H1 (cell line): ENCODE results near the gene KIT. TPM values are rescaled to one million over a fixed set of nuclear protein-coding genes. Genes with fewer than 3 reads are reported as not detected.

ENCODE experiments used
- CTCF ChIA-PET: fragments of 300-600 bp; sonication (Branson Sonifier 250); formaldehyde crosslinking; loops from one replicate; lab custom pipeline; 2021; ENCODE audit not compliant: partially characterized antibody; lab: Charles Lee
- POLR2A ChIA-PET: fragments of 300-600 bp; sonication (Branson Sonifier 250); formaldehyde crosslinking; loops from one replicate; lab custom pipeline; 2021; ENCODE audit warnings: inconsistent platforms; ENCODE audit not compliant: partially characterized antibody; lab: Charles Lee
- DNase-seq, 2 experiments: peaks; one replicate each; pipeline versions ENCODE4 v3.0.0 to v3.0.0-alpha.2; 2010 to 2022; ENCODE audit warnings: low spot score in 2 of 2, low read depth in 1 of 2, mixed read lengths in 1 of 2
- FAIRE-seq: peaks from 2 replicates; lab custom pipeline; 2011; peaks lifted over from hg19 to GRCh38; lab: Jason Lieb, UNC
- H2AFZ ChIP-seq: 2 replicates; pipeline ENCODE4 v1.8.1; 2012; ENCODE audit warnings: low read length, inconsistent platforms
- H2AK5ac ChIP-seq: 2 replicates; pipeline ENCODE4 v1.6.1; 2013; ENCODE audit warnings: low read depth, low read length
- H2BK120ac ChIP-seq: replicated peaks from 2 replicates; pipeline ENCODE3; 2013; ENCODE audit warnings: low read depth, low read length, inconsistent platforms
- H2BK12ac ChIP-seq: 2 replicates; pipeline ENCODE4 v1.6.1; 2013; ENCODE audit warnings: low read depth, low read length
- H2BK15ac ChIP-seq: 2 replicates; pipeline ENCODE4 v1.6.1; 2013; ENCODE audit warnings: low read length
- H2BK20ac ChIP-seq: 2 replicates; pipeline ENCODE4 v1.6.1; 2013; ENCODE audit warnings: low read length
- H2BK5ac ChIP-seq: 2 replicates; pipeline ENCODE4 v1.6.1; 2013; ENCODE audit warnings: low read depth, low read length
- H3K14ac ChIP-seq: 2 replicates; pipeline ENCODE4 v1.6.1; 2013; ENCODE audit warnings: inconsistent platforms; ENCODE audit not compliant: insufficient read length
- H3K18ac ChIP-seq: 2 replicates; pipeline ENCODE4 v1.6.1; 2013; ENCODE audit warnings: low read length; ENCODE audit errors: extremely low read depth
- H3K23ac ChIP-seq: 2 replicates; pipeline ENCODE4 v1.6.1; 2013; ENCODE audit warnings: inconsistent platforms; ENCODE audit not compliant: insufficient read length
- H3K23me2 ChIP-seq: 2 replicates; pipeline ENCODE4 v1.6.1; 2013; ENCODE audit warnings: low read depth, low read length
- H3K27ac ChIP-seq: 2 replicates; pipeline ENCODE4 v1.6.1; 2011; ENCODE audit warnings: low read depth, low read length, inconsistent platforms
- H3K27me3 ChIP-seq, 4 experiments: replicated peaks in 1 of 4; 1 replicate in 1 of 4; 2 replicates in 3 of 4; pipeline versions ENCODE4 v1.6.1 to v1.8.1; 2011 to 2013; ENCODE audit warnings: low read length in 3 of 4, mild to moderate bottlenecking in 3 of 4, inconsistent platforms in 2 of 4, mixed read lengths in 2 of 4, moderate library complexity in 1 of 4; ENCODE audit not compliant: control insufficient read depth in 3 of 4, insufficient read depth in 3 of 4; ENCODE audit errors: extremely low read depth in 1 of 4
- H3K36me3 ChIP-seq, 4 experiments: 2 replicates each; pipeline versions ENCODE4 v1.6.1 to v1.8.1; 2011 to 2013; ENCODE audit warnings: mild to moderate bottlenecking in 4 of 4, low read length in 3 of 4, moderate library complexity in 2 of 4, control low read depth in 1 of 4, inconsistent platforms in 1 of 4; ENCODE audit not compliant: insufficient read depth in 4 of 4, control insufficient read depth in 2 of 4
- H3K4ac ChIP-seq: replicated peaks from 2 replicates; pipeline ENCODE3; 2013; ENCODE audit warnings: low read length, low read depth, mixed read lengths, inconsistent platforms; ENCODE audit not compliant: insufficient read length
- H3K4me1 ChIP-seq, 4 experiments: replicated peaks in 1 of 4; 1 replicate in 1 of 4; 2 replicates in 3 of 4; pipeline versions ENCODE4 v1.6.1 to v1.8.1; 2011 to 2013; ENCODE audit warnings: low read length in 3 of 4, inconsistent platforms in 2 of 4, mixed read lengths in 1 of 4; ENCODE audit not compliant: insufficient read depth in 4 of 4, control insufficient read depth in 3 of 4
- H3K4me2 ChIP-seq, 2 experiments: 2 replicates each; pipeline versions ENCODE4 v1.6.1 to v1.8.1; 2011 to 2013; ENCODE audit warnings: low read depth in 2 of 2, low read length in 2 of 2, control low read depth in 1 of 2, inconsistent platforms in 1 of 2, mild to moderate bottlenecking in 1 of 2; ENCODE audit not compliant: insufficient read depth in 1 of 2
- H3K4me3 ChIP-seq, 4 experiments: fragments of 200-600, 300-600 bp in 1 of 4; sonication (generic), shearing (Covaris generic), sonication (Bioruptor Twin) in 1 of 4; 2 replicates each; pipeline versions ENCODE4 v1.5.1 to v1.8.1; 2011 to 2016; ENCODE audit warnings: low read length in 4 of 4, low read depth in 3 of 4, control low read depth in 2 of 4, inconsistent platforms in 2 of 4, mild to moderate bottlenecking in 2 of 4, mixed read lengths in 1 of 4, moderate library complexity in 1 of 4; ENCODE audit not compliant: insufficient read depth in 2 of 4; ENCODE audit errors: extremely low read depth in 1 of 4
- H3K56ac ChIP-seq: replicated peaks from 2 replicates; pipeline ENCODE3; 2013; ENCODE audit warnings: low read depth, mild to moderate bottlenecking, mixed read lengths, low read length, inconsistent platforms; ENCODE audit not compliant: insufficient read length
- H3K79me1 ChIP-seq: 2 replicates; pipeline ENCODE4 v1.6.1; 2013; ENCODE audit warnings: low read depth, low read length, control low read depth
- H3K79me2 ChIP-seq, 2 experiments: 2 replicates each; pipeline versions ENCODE4 v1.6.1 to v1.8.1; 2012 to 2013; ENCODE audit warnings: low read length in 2 of 2, mild to moderate bottlenecking in 2 of 2, inconsistent platforms in 1 of 2; ENCODE audit not compliant: insufficient read depth in 2 of 2, control insufficient read depth in 1 of 2
- H3K9ac ChIP-seq, 4 experiments: replicated peaks in 1 of 4; 1 replicate in 1 of 4; 2 replicates in 3 of 4; pipeline versions ENCODE4 v1.6.1 to v1.8.1; 2011 to 2013; ENCODE audit warnings: low read depth in 3 of 4, low read length in 3 of 4, control low read depth in 2 of 4, mild to moderate bottlenecking in 2 of 4, moderate library complexity in 2 of 4, inconsistent platforms in 1 of 4; ENCODE audit errors: extremely low read depth in 1 of 4
- H3K9me3 ChIP-seq, 2 experiments: 2 replicates each; pipeline versions ENCODE4 v1.6.1 to v1.8.1; 2012 to 2013; ENCODE audit warnings: mild to moderate bottlenecking in 2 of 2, moderate library complexity in 2 of 2, control low read depth in 1 of 2, inconsistent platforms in 1 of 2, low read depth in 1 of 2, low read length in 1 of 2, mixed read lengths in 1 of 2; ENCODE audit not compliant: insufficient read depth in 2 of 2
- H4K20me1 ChIP-seq, 2 experiments: replicated peaks in 1 of 2; 2 replicates each; pipeline versions ENCODE3 to v1.8.1; 2011 to 2013; ENCODE audit warnings: inconsistent platforms in 2 of 2, low read length in 2 of 2, mild to moderate bottlenecking in 1 of 2; ENCODE audit not compliant: insufficient read depth in 2 of 2, control insufficient read depth in 1 of 2
- H4K5ac ChIP-seq: 2 replicates; pipeline ENCODE4 v1.6.1; 2013; ENCODE audit warnings: low read length, low read depth, mixed read lengths, inconsistent platforms; ENCODE audit not compliant: insufficient read length
- H4K8ac ChIP-seq: 2 replicates; pipeline ENCODE4 v1.8.0; 2013; ENCODE audit warnings: mild to moderate bottlenecking, moderate library complexity, low read length, inconsistent platforms; ENCODE audit not compliant: insufficient read depth; ENCODE audit errors: extremely low read depth
- H4K91ac ChIP-seq: replicated peaks from 2 replicates; pipeline ENCODE3; 2013; ENCODE audit warnings: low read length, mixed read lengths, inconsistent platforms; ENCODE audit not compliant: insufficient read length
- CEBPB ChIP-seq: IDR thresholded peaks from 2 replicates; pipeline ENCODE4 v1.6.1; 2012; ENCODE audit warnings: low read depth, low read length
- EP300 ChIP-seq, 2 experiments: IDR thresholded peaks; 1 replicate in 1 of 2; 2 replicates in 1 of 2; pipeline ENCODE4 v1.6.1; 2011 to 2012; ENCODE audit warnings: low read depth in 2 of 2, low read length in 2 of 2, mild to moderate bottlenecking in 2 of 2, borderline replicate concordance in 1 of 2, inconsistent platforms in 1 of 2, moderate library complexity in 1 of 2
- HDAC2 ChIP-seq, 2 experiments: fragments of 300-600 bp in 1 of 2; sonication (generic) in 1 of 2; IDR thresholded peaks; 2 replicates each; pipeline ENCODE4 v1.6.1; 2011 to 2012; ENCODE audit warnings: low read depth in 2 of 2, low read length in 2 of 2, mild to moderate bottlenecking in 2 of 2, moderate library complexity in 2 of 2, borderline replicate concordance in 1 of 2, inconsistent platforms in 1 of 2
- NRF1 ChIP-seq: IDR thresholded peaks from 2 replicates; pipeline ENCODE4 v1.6.1; 2011; ENCODE audit warnings: mild to moderate bottlenecking, low read depth, low read length, improper control_type of control experiment
- POLR2AphosphoS5 ChIP-seq: IDR thresholded peaks from 2 replicates; pipeline ENCODE4 v1.6.1; 2011; ENCODE audit warnings: low read depth, low read length
- RNF2 ChIP-seq: fragments of 200-900, 300-1000 bp; sonication (generic); IDR thresholded peaks from 2 replicates; pipeline ENCODE4 v1.7.1; 2016; ENCODE audit warnings: borderline replicate concordance, low read depth, mild to moderate bottlenecking, antibody characterized with exemption, low read length; ENCODE audit not compliant: poor library complexity, severe bottlenecking; ENCODE audit errors: missing control alignments
- RXRA ChIP-seq: IDR thresholded peaks from 2 replicates; pipeline ENCODE4 v1.6.1; 2011; ENCODE audit warnings: low read depth, mild to moderate bottlenecking, low read length, moderate library complexity; ENCODE audit not compliant: insufficient read depth
- SAP30 ChIP-seq: fragments of 300-600 bp; sonication (generic); IDR thresholded peaks from 2 replicates; pipeline ENCODE4 v1.7.1; 2012; ENCODE audit warnings: low read length, moderate library complexity, mild to moderate bottlenecking, inconsistent platforms; ENCODE audit not compliant: insufficient read depth, insufficient replicate concordance
- SIRT6 ChIP-seq: IDR thresholded peaks from one replicate; pipeline ENCODE4 v1.7.1; 2012; ENCODE audit warnings: low read length, inconsistent platforms
- SIX5 ChIP-seq: IDR thresholded peaks from 2 replicates; pipeline ENCODE4 v1.6.1; 2011; ENCODE audit warnings: mild to moderate bottlenecking, low read depth, low read length
- TEAD4 ChIP-seq: IDR thresholded peaks from 2 replicates; pipeline ENCODE4 v1.6.1; 2012; ENCODE audit warnings: low read depth, low read length, inconsistent platforms, mixed read lengths
- WGBS, 2 experiments: shearing (Covaris generic) in 1 of 2; methylation state at CpG; one replicate each; pipeline versions ENCODE4 v1.1.6 to v1.1.7; 2013 to 2015; ENCODE audit warnings: low lambda C conversion rate in 2 of 2, mixed read lengths in 2 of 2, inconsistent platforms in 1 of 2, low coverage in 1 of 2, missing lambda C conversion rate in 1 of 2; ENCODE audit not compliant: insufficient replicate concordance in 2 of 2, insufficient coverage in 1 of 2, insufficient read length in 1 of 2; ENCODE audit errors: extremely low coverage in 1 of 2, missing lambda C conversion rate in 1 of 2; 5-methylcytosine and 5-hydroxymethylcytosine counted together
- polyA plus RNA-seq, 7 experiments: library from polyadenylated mRNA; depleted of rRNA in 3 of 7; stranded (reverse) in 5 of 7; unstranded in 2 of 7; fragments of >200 nt in 5 of 7; fragments of 200-250 nt in 2 of 7; gene quantifications; 1 replicate in 5 of 7; 2 replicates in 1 of 7; 4 replicates in 1 of 7; pipeline versions ENCODE4 v1.2.1 to v1.2.3, GENCODE V29; 2011 to 2013; ENCODE audit warnings: missing spikeins in 2 of 7, mixed read lengths in 2 of 7
- total RNA-seq: library from RNA; stranded (reverse); fragmentation: NEBNext Ultra II Directional; extraction: Animal tissue kit (Norgen Biotek cat#: 25700); gene quantifications from 2 replicates; pipeline ENCODE4 v1.2.1, GENCODE V29; 2021
- TF ChIP-seq, protein P1 (sequence below): IDR thresholded peaks from 2 replicates; pipeline ENCODE4 v1.6.1; 2011; ENCODE audit warnings: low read depth, mild to moderate bottlenecking, low read length; ENCODE audit not compliant: insufficient read depth

KIT gene
- total and polyA plus RNA-seq, 2 of the 8 experiments (the other 6 are each of a cell fraction or from before 2014, with no cell fraction given): 14.4 to 24.8 TPM

DNA sequence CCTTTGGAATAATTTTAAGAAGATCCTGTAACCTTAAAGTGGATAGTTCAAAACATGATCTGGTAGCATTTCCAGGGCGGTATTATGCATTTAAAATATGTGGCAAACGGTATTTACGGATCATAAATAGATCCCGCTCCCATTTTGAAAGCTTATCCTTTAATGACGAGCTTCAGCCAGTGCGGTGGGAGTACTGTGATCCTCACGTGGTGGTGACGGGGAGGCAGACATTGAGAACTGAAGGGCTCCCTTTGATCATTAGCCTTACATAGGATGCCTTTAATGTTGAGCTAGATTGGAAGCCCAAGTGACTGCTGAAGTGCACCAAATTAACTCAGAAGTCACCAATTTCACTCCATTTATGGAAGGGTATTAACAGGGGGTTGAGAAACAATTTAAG, 56.9 kb downstream of the KIT start:
- no peaks in the 10 kb centered on the region for H3K4me1 ChIP-seq
- no peak overlapping the region for H2BK15ac ChIP-seq
- H3K79me2 ChIP-seq: no peaks in the 10 kb centered on the region
- H2BK20ac ChIP-seq: no peak overlapping the region
- ChIA-PET CTCF (interaction anchor here (0.7 to 2.0 kb wide), 3 partner anchors 12 to 462 kb away, joined by 3 to 4 read pairs (median 3); no protein-coding TSS in a partner anchor), POLR2A (no interaction called here)
- H3K9ac ChIP-seq: no peak overlapping the region
- H3K23me2 ChIP-seq: no peaks in the 10 kb centered on the region
- no peak overlapping the region for H2BK12ac ChIP-seq
- H3K4me3 ChIP-seq: no peak overlapping the region
- no peak overlapping the region for H3K27ac ChIP-seq
- H3K56ac ChIP-seq: no peak overlapping the region
- DNase-seq (no peak), FAIRE-seq (no peak)
- H3K23ac ChIP-seq: no peak overlapping the region
- H3K14ac ChIP-seq: no peak overlapping the region
- H4K20me1 ChIP-seq: no peaks in the 10 kb centered on the region
- no peak overlapping the region for H2AFZ ChIP-seq
- no peak overlapping the region for H4K91ac ChIP-seq
- no peak overlapping the region for H4K8ac ChIP-seq
- H2BK120ac ChIP-seq: no peak overlapping the region
- H3K27me3 ChIP-seq: no peaks in the 10 kb centered on the region
- no peak overlapping the region for H3K4ac ChIP-seq
- H3K36me3 ChIP-seq: peaks cover 0 to 3% (median 0%) of the 10 kb centered on the region in 4 experiments; a peak in 3 of 8 replicates
- H4K5ac ChIP-seq: no peak overlapping the region
- H3K4me2 ChIP-seq: no peak overlapping the region
- H2BK5ac ChIP-seq: no peak overlapping the region
- no peaks in the 10 kb centered on the region for H3K79me1 ChIP-seq
- H3K18ac ChIP-seq: no peak overlapping the region
- no peaks in the 10 kb centered on the region for H3K9me3 ChIP-seq
- no peak overlapping the region for H2AK5ac ChIP-seq
- WGBS, 2 experiments: 85% methylated on average over 8 of the region's 8 CpGs; no CpG with 5 or more reads in 1 of the 2 experiments
- no peak for TF ChIP-seq CEBPB
- TF ChIP-seq RNF2: no peak
- no peak for TF ChIP-seq SIRT6
- TF ChIP-seq, protein P1, sequence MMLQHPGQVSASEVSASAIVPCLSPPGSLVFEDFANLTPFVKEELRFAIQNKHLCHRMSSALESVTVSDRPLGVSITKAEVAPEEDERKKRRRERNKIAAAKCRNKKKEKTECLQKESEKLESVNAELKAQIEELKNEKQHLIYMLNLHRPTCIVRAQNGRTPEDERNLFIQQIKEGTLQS: no peak
- TF ChIP-seq HDAC2 (IDR thresholded peaks at IDR 0.05; ENCODE audit: borderline replicate concordance in 1 of 2, low read depth in 2 of 2, low read length in 2 of 2): no peak
- no peak for TF ChIP-seq SAP30
- no peak for TF ChIP-seq EP300 (IDR thresholded peaks at IDR 0.05; ENCODE audit: borderline replicate concordance in 1 of 2, low read depth in 2 of 2, low read length in 2 of 2)
- TF ChIP-seq POLR2AphosphoS5: no peak
- TF ChIP-seq SIX5: no peak
- TF ChIP-seq TEAD4: no peak
- no peak for TF ChIP-seq NRF1
- no peak for TF ChIP-seq RXRA
